H1 (cell line): ENCODE results near the gene USF1. TPM values are rescaled to one million over a fixed set of nuclear protein-coding genes. Genes with fewer than 3 reads are reported as not detected.

Experiments used
- CTCF ChIA-PET: fragments of 300-600 bp; sonication (Branson Sonifier 250); formaldehyde crosslinking; loops from one replicate; lab custom pipeline; 2021; ENCODE audit not compliant: partially characterized antibody; lab: Charles Lee
- POLR2A ChIA-PET: fragments of 300-600 bp; sonication (Branson Sonifier 250); formaldehyde crosslinking; loops from one replicate; lab custom pipeline; 2021; ENCODE audit warnings: inconsistent platforms; ENCODE audit not compliant: partially characterized antibody; lab: Charles Lee
- DNase-seq, 2 experiments: peaks; one replicate each; pipeline versions ENCODE4 v3.0.0 to v3.0.0-alpha.2; 2010 to 2022; ENCODE audit warnings: low spot score in 2 of 2, low read depth in 1 of 2, mixed read lengths in 1 of 2
- FAIRE-seq: peaks from 2 replicates; lab custom pipeline; 2011; peaks lifted over from hg19 to GRCh38; lab: Jason Lieb, UNC
- H2AFZ ChIP-seq: 2 replicates; pipeline ENCODE4 v1.8.1; 2012; ENCODE audit warnings: low read length, inconsistent platforms
- H2AK5ac ChIP-seq: 2 replicates; pipeline ENCODE4 v1.6.1; 2013; ENCODE audit warnings: low read depth, low read length
- H2BK120ac ChIP-seq: replicated peaks from 2 replicates; pipeline ENCODE3; 2013; ENCODE audit warnings: low read depth, low read length, inconsistent platforms
- H2BK12ac ChIP-seq: 2 replicates; pipeline ENCODE4 v1.6.1; 2013; ENCODE audit warnings: low read depth, low read length
- H2BK15ac ChIP-seq: 2 replicates; pipeline ENCODE4 v1.6.1; 2013; ENCODE audit warnings: low read length
- H2BK20ac ChIP-seq: 2 replicates; pipeline ENCODE4 v1.6.1; 2013; ENCODE audit warnings: low read length
- H2BK5ac ChIP-seq: 2 replicates; pipeline ENCODE4 v1.6.1; 2013; ENCODE audit warnings: low read depth, low read length
- H3K14ac ChIP-seq: 2 replicates; pipeline ENCODE4 v1.6.1; 2013; ENCODE audit warnings: inconsistent platforms; ENCODE audit not compliant: insufficient read length
- H3K18ac ChIP-seq: 2 replicates; pipeline ENCODE4 v1.6.1; 2013; ENCODE audit warnings: low read length; ENCODE audit errors: extremely low read depth
- H3K23ac ChIP-seq: 2 replicates; pipeline ENCODE4 v1.6.1; 2013; ENCODE audit warnings: inconsistent platforms; ENCODE audit not compliant: insufficient read length
- H3K23me2 ChIP-seq: 2 replicates; pipeline ENCODE4 v1.6.1; 2013; ENCODE audit warnings: low read depth, low read length
- H3K27ac ChIP-seq: 2 replicates; pipeline ENCODE4 v1.6.1; 2011; ENCODE audit warnings: low read depth, low read length, inconsistent platforms
- H3K27me3 ChIP-seq, 4 experiments: replicated peaks in 1 of 4; 1 replicate in 1 of 4; 2 replicates in 3 of 4; pipeline versions ENCODE4 v1.6.1 to v1.8.1; 2011 to 2013; ENCODE audit warnings: low read length in 3 of 4, mild to moderate bottlenecking in 3 of 4, inconsistent platforms in 2 of 4, mixed read lengths in 2 of 4, moderate library complexity in 1 of 4; ENCODE audit not compliant: control insufficient read depth in 3 of 4, insufficient read depth in 3 of 4; ENCODE audit errors: extremely low read depth in 1 of 4
- H3K36me3 ChIP-seq, 4 experiments: 2 replicates each; pipeline versions ENCODE4 v1.6.1 to v1.8.1; 2011 to 2013; ENCODE audit warnings: mild to moderate bottlenecking in 4 of 4, low read length in 3 of 4, moderate library complexity in 2 of 4, control low read depth in 1 of 4, inconsistent platforms in 1 of 4; ENCODE audit not compliant: insufficient read depth in 4 of 4, control insufficient read depth in 2 of 4
- H3K4ac ChIP-seq: replicated peaks from 2 replicates; pipeline ENCODE3; 2013; ENCODE audit warnings: low read length, low read depth, mixed read lengths, inconsistent platforms; ENCODE audit not compliant: insufficient read length
- H3K4me1 ChIP-seq, 4 experiments: replicated peaks in 1 of 4; 1 replicate in 1 of 4; 2 replicates in 3 of 4; pipeline versions ENCODE4 v1.6.1 to v1.8.1; 2011 to 2013; ENCODE audit warnings: low read length in 3 of 4, inconsistent platforms in 2 of 4, mixed read lengths in 1 of 4; ENCODE audit not compliant: insufficient read depth in 4 of 4, control insufficient read depth in 3 of 4
- H3K4me2 ChIP-seq, 2 experiments: 2 replicates each; pipeline versions ENCODE4 v1.6.1 to v1.8.1; 2011 to 2013; ENCODE audit warnings: low read depth in 2 of 2, low read length in 2 of 2, control low read depth in 1 of 2, inconsistent platforms in 1 of 2, mild to moderate bottlenecking in 1 of 2; ENCODE audit not compliant: insufficient read depth in 1 of 2
- H3K4me3 ChIP-seq, 4 experiments: fragments of 200-600, 300-600 bp in 1 of 4; sonication (generic), shearing (Covaris generic), sonication (Bioruptor Twin) in 1 of 4; 2 replicates each; pipeline versions ENCODE4 v1.5.1 to v1.8.1; 2011 to 2016; ENCODE audit warnings: low read length in 4 of 4, low read depth in 3 of 4, control low read depth in 2 of 4, inconsistent platforms in 2 of 4, mild to moderate bottlenecking in 2 of 4, mixed read lengths in 1 of 4, moderate library complexity in 1 of 4; ENCODE audit not compliant: insufficient read depth in 2 of 4; ENCODE audit errors: extremely low read depth in 1 of 4
- H3K56ac ChIP-seq: replicated peaks from 2 replicates; pipeline ENCODE3; 2013; ENCODE audit warnings: low read depth, mild to moderate bottlenecking, mixed read lengths, low read length, inconsistent platforms; ENCODE audit not compliant: insufficient read length
- H3K79me1 ChIP-seq: 2 replicates; pipeline ENCODE4 v1.6.1; 2013; ENCODE audit warnings: low read depth, low read length, control low read depth
- H3K79me2 ChIP-seq, 2 experiments: 2 replicates each; pipeline versions ENCODE4 v1.6.1 to v1.8.1; 2012 to 2013; ENCODE audit warnings: low read length in 2 of 2, mild to moderate bottlenecking in 2 of 2, inconsistent platforms in 1 of 2; ENCODE audit not compliant: insufficient read depth in 2 of 2, control insufficient read depth in 1 of 2
- H3K9ac ChIP-seq, 4 experiments: replicated peaks in 1 of 4; 1 replicate in 1 of 4; 2 replicates in 3 of 4; pipeline versions ENCODE4 v1.6.1 to v1.8.1; 2011 to 2013; ENCODE audit warnings: low read depth in 3 of 4, low read length in 3 of 4, control low read depth in 2 of 4, mild to moderate bottlenecking in 2 of 4, moderate library complexity in 2 of 4, inconsistent platforms in 1 of 4; ENCODE audit errors: extremely low read depth in 1 of 4
- H3K9me3 ChIP-seq, 2 experiments: 2 replicates each; pipeline versions ENCODE4 v1.6.1 to v1.8.1; 2012 to 2013; ENCODE audit warnings: mild to moderate bottlenecking in 2 of 2, moderate library complexity in 2 of 2, control low read depth in 1 of 2, inconsistent platforms in 1 of 2, low read depth in 1 of 2, low read length in 1 of 2, mixed read lengths in 1 of 2; ENCODE audit not compliant: insufficient read depth in 2 of 2
- H4K20me1 ChIP-seq, 2 experiments: replicated peaks in 1 of 2; 2 replicates each; pipeline versions ENCODE3 to v1.8.1; 2011 to 2013; ENCODE audit warnings: inconsistent platforms in 2 of 2, low read length in 2 of 2, mild to moderate bottlenecking in 1 of 2; ENCODE audit not compliant: insufficient read depth in 2 of 2, control insufficient read depth in 1 of 2
- H4K5ac ChIP-seq: 2 replicates; pipeline ENCODE4 v1.6.1; 2013; ENCODE audit warnings: low read length, low read depth, mixed read lengths, inconsistent platforms; ENCODE audit not compliant: insufficient read length
- H4K8ac ChIP-seq: 2 replicates; pipeline ENCODE4 v1.8.0; 2013; ENCODE audit warnings: mild to moderate bottlenecking, moderate library complexity, low read length, inconsistent platforms; ENCODE audit not compliant: insufficient read depth; ENCODE audit errors: extremely low read depth
- H4K91ac ChIP-seq: replicated peaks from 2 replicates; pipeline ENCODE3; 2013; ENCODE audit warnings: low read length, mixed read lengths, inconsistent platforms; ENCODE audit not compliant: insufficient read length
- ASH2L ChIP-seq: fragments of 200-600, 300-600 bp; sonication (generic); IDR thresholded peaks from one replicate; pipeline ENCODE4 v1.7.1; 2017; ENCODE audit warnings: low read length
- CEBPB ChIP-seq: IDR thresholded peaks from 2 replicates; pipeline ENCODE4 v1.6.1; 2012; ENCODE audit warnings: low read depth, low read length
- FOSL1 ChIP-seq: IDR thresholded peaks from 2 replicates; pipeline ENCODE4 v1.6.1; 2011; ENCODE audit warnings: mild to moderate bottlenecking, low read depth, low read length, moderate library complexity; ENCODE audit not compliant: insufficient read depth
- KDM5A ChIP-seq: fragments of 200-600 bp; IDR thresholded peaks from 2 replicates; pipeline ENCODE4 v1.7.1; 2012; ENCODE audit warnings: mild to moderate bottlenecking, low read length, inconsistent platforms, mixed read lengths
- MAFK ChIP-seq: IDR thresholded peaks from 2 replicates; pipeline ENCODE4 v1.6.1; 2012; ENCODE audit warnings: low read depth, mild to moderate bottlenecking, improper control_type of control experiment, low read length
- POLR2A ChIP-seq, 2 experiments: IDR thresholded peaks; 1 replicate in 1 of 2; 2 replicates in 1 of 2; pipeline ENCODE4 v1.6.1; 2011; ENCODE audit warnings: low read depth in 2 of 2, low read length in 2 of 2, mild to moderate bottlenecking in 2 of 2; ENCODE audit errors: control extremely low read depth in 1 of 2
- RFX5 ChIP-seq: IDR thresholded peaks from 2 replicates; pipeline ENCODE4 v1.6.1; 2011; ENCODE audit warnings: low read depth, low read length, improper control_type of control experiment, borderline replicate concordance
- RXRA ChIP-seq: IDR thresholded peaks from 2 replicates; pipeline ENCODE4 v1.6.1; 2011; ENCODE audit warnings: low read depth, mild to moderate bottlenecking, low read length, moderate library complexity; ENCODE audit not compliant: insufficient read depth
- SUZ12 ChIP-seq: fragments of 200-600 bp; sonication (generic); IDR thresholded peaks from 2 replicates; pipeline ENCODE4 v1.6.1; 2012; ENCODE audit warnings: mild to moderate bottlenecking, inconsistent platforms, low read length, moderate library complexity, mixed read lengths
- TCF12 ChIP-seq: IDR thresholded peaks from 2 replicates; pipeline ENCODE4 v1.6.1; 2011; ENCODE audit warnings: low read depth, mild to moderate bottlenecking, low read length
- YY1 ChIP-seq: IDR thresholded peaks from 2 replicates; pipeline ENCODE4 v1.6.1; 2011; ENCODE audit warnings: low read depth, mild to moderate bottlenecking, low read length
- WGBS, 2 experiments: shearing (Covaris generic) in 1 of 2; methylation state at CpG; one replicate each; pipeline versions ENCODE4 v1.1.6 to v1.1.7; 2013 to 2015; ENCODE audit warnings: low lambda C conversion rate in 2 of 2, mixed read lengths in 2 of 2, inconsistent platforms in 1 of 2, low coverage in 1 of 2, missing lambda C conversion rate in 1 of 2; ENCODE audit not compliant: insufficient replicate concordance in 2 of 2, insufficient coverage in 1 of 2, insufficient read length in 1 of 2; ENCODE audit errors: extremely low coverage in 1 of 2, missing lambda C conversion rate in 1 of 2; 5-methylcytosine and 5-hydroxymethylcytosine counted together
- polyA plus RNA-seq, 7 experiments: library from polyadenylated mRNA; depleted of rRNA in 3 of 7; stranded (reverse) in 5 of 7; unstranded in 2 of 7; fragments of >200 nt in 5 of 7; fragments of 200-250 nt in 2 of 7; gene quantifications; 1 replicate in 5 of 7; 2 replicates in 1 of 7; 4 replicates in 1 of 7; pipeline versions ENCODE4 v1.2.1 to v1.2.3, GENCODE V29; 2011 to 2013; ENCODE audit warnings: missing spikeins in 2 of 7, mixed read lengths in 2 of 7
- total RNA-seq: library from RNA; stranded (reverse); fragmentation: NEBNext Ultra II Directional; extraction: Animal tissue kit (Norgen Biotek cat#: 25700); gene quantifications from 2 replicates; pipeline ENCODE4 v1.2.1, GENCODE V29; 2021
- TF ChIP-seq, protein P1 (sequence below): IDR thresholded peaks from 2 replicates; pipeline ENCODE4 v1.6.1; 2012; ENCODE audit warnings: inconsistent platforms
- TF ChIP-seq, protein P2 (sequence below): IDR thresholded peaks from 2 replicates; pipeline ENCODE4 v1.6.1; 2012; ENCODE audit warnings: low read length, inconsistent platforms

Gene USF1
- total and polyA plus RNA-seq, 2 of the 8 experiments (the other 6 are each of a cell fraction or from before 2014, with no cell fraction given): 45.7 to 68.9 TPM

DNA sequence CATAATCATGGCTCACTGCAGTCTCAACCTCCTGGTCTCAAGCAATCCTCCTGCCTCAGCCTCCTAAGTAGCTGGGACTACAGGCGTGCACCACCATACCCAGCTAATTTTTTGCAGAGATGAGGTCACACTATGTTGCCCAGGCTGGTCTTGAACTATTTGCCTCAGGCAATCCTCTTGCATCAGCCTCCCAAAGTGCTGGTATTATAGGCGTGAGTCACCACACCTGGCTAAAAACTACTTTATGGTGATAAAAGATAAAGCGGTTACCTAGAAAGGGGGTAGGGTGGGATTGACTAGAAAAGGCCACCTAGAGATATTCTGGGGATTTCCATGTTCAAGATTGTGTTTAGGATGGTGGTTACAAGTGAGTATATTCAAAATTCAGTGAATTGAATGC is 12.0 kb downstream of the USF1 start:
- Histone ChIP-seq H4K20me1 (peaks cover 0 to 3% of the 10 kb centered on the region in 2 experiments), H4K8ac (no peak overlapping the region), H4K91ac (no peak overlapping the region), H3K56ac (no peak overlapping the region), H3K79me2 (peaks cover 0 to 11% of the 10 kb centered on the region in 2 experiments; a peak in 1 of 4 replicates), H2BK15ac (no peak overlapping the region), H3K4ac (no peak overlapping the region), H3K4me1 (peaks cover 5 to 7% (median 6%) of the 10 kb centered on the region in 4 experiments; a peak in 5 of 7 replicates), H3K9me3 (peaks cover 0 to 7% of the 10 kb centered on the region in 2 experiments; a peak in 1 of 4 replicates), H2BK20ac (no peak overlapping the region), H3K14ac (no peak overlapping the region), H2BK12ac (no peak overlapping the region), H3K4me3 (no peak overlapping the region), H4K5ac (no peak overlapping the region), H3K9ac (no peak overlapping the region), H2BK5ac (no peak overlapping the region), H3K27ac (no peak overlapping the region), H2BK120ac (no peak overlapping the region), H3K23ac (no peak overlapping the region), H3K36me3 (peaks cover 0 to 5% (median 0%) of the 10 kb centered on the region in 4 experiments; a peak in 1 of 8 replicates), H3K18ac (no peak overlapping the region), H2AK5ac (no peak overlapping the region), H3K23me2 (peaks cover 3% of the 10 kb centered on the region; the same call in 1 of the 2 replicates), H2AFZ (no peak overlapping the region), H3K27me3 (no peaks in the 10 kb centered on the region), H3K79me1 (peaks cover 5% of the 10 kb centered on the region), H3K4me2 (no peak overlapping the region)
- ChIA-PET CTCF (interaction anchor here (0.6 to 1.1 kb wide), 5 partner anchors 11 to 82 kb away, joined by 3 to 4 read pairs (median 3); partner anchors contain the start of gene KLHDC9), POLR2A (interaction anchor here (1.2 kb wide), 1 partner anchor 30 kb away, joined by 3 read pairs; no protein-coding TSS in a partner anchor)
- 88% methylated on average over 3 of the region's 3 CpGs; no CpG with 5 or more reads in 1 of the 2 experiments for WGBS, 2 experiments
- no peak for DNase-seq
- no peak for FAIRE-seq
- TF ChIP-seq KDM5A (no peak), TCF12 (no peak), RXRA (no peak), FOSL1 (no peak), YY1 (no peak), MAFK (no peak), CEBPB (no peak), POLR2A (IDR thresholded peaks at IDR 0.05; ENCODE audit: control extremely low read depth in 1 of 2, low read depth in 2 of 2, low read length in 2 of 2) (no peak), SUZ12 (no peak), ASH2L (no peak), RFX5 (no peak)
- TF ChIP-seq, protein P1, sequence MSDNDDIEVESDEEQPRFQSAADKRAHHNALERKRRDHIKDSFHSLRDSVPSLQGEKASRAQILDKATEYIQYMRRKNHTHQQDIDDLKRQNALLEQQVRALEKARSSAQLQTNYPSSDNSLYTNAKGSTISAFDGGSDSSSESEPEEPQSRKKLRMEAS: no peak
- TF ChIP-seq, protein P2, sequence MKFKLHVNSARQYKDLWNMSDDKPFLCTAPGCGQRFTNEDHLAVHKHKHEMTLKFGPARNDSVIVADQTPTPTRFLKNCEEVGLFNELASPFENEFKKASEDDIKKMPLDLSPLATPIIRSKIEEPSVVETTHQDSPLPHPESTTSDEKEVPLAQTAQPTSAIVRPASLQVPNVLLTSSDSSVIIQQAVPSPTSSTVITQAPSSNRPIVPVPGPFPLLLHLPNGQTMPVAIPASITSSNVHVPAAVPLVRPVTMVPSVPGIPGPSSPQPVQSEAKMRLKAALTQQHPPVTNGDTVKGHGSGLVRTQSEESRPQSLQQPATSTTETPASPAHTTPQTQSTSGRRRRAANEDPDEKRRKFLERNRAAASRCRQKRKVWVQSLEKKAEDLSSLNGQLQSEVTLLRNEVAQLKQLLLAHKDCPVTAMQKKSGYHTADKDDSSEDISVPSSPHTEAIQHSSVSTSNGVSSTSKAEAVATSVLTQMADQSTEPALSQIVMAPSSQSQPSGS: no peak
